Osteocyte (in vitro differentiated cells): Measurements from ENCODE around the gene ACSBG1. TPM values are rescaled to one million over a fixed set of nuclear protein-coding genes. Genes with fewer than 3 reads are reported as not detected.
A peak's percentile ranks its signal among the peaks of the same experiment; 100 is the strongest.
"Not testable (repeated sequence)": the region's sequence is repeated elsewhere in the genome, so short reads cannot be mapped to it uniquely, and the experiment has no call there.

Experiments used
- DNase-seq: peaks from one replicate; pipeline ENCODE4 v3.0.0; 2021; ENCODE audit warnings: mixed read lengths; ENCODE audit not compliant: unreplicated experiment; ENCODE audit errors: extremely low spot score
- H3K27ac Mint-ChIP-seq: one replicate; pipeline ENCODE4 v1.8.0; 2021; ENCODE audit warnings: mild to moderate bottlenecking, mixed read lengths; ENCODE audit not compliant: unreplicated experiment
- H3K27me3 Mint-ChIP-seq: one replicate; pipeline ENCODE4 v1.8.0; 2021; ENCODE audit warnings: mixed read lengths; ENCODE audit not compliant: unreplicated experiment
- H3K36me3 Mint-ChIP-seq: one replicate; pipeline ENCODE4 v1.8.0; 2021; ENCODE audit warnings: mixed read lengths; ENCODE audit not compliant: unreplicated experiment
- H3K4me1 Mint-ChIP-seq: one replicate; pipeline ENCODE4 v1.8.0; 2021; ENCODE audit warnings: mixed read lengths; ENCODE audit not compliant: unreplicated experiment
- H3K4me3 Mint-ChIP-seq: one replicate; pipeline ENCODE4 v1.8.0; 2021; ENCODE audit warnings: mild to moderate bottlenecking, moderate library complexity, mixed read lengths; ENCODE audit not compliant: unreplicated experiment
- H3K9me3 Mint-ChIP-seq: one replicate; pipeline ENCODE4 v1.8.0; 2021; ENCODE audit warnings: mixed read lengths; ENCODE audit not compliant: unreplicated experiment
- total RNA-seq: library from RNA; stranded (reverse); gene quantifications from 2 replicates; pipeline ENCODE4 v1.2.1, GENCODE V29; 2021
- TF ChIP-seq, protein P1 (sequence below): fragments of 200-600 bp; sonication (generic); IDR thresholded peaks from 2 replicates; pipeline ENCODE4 v1.5.0; 2021; ENCODE audit warnings: antibody characterized with exemption, mild to moderate bottlenecking, moderate library complexity

Gene ACSBG1
- total RNA-seq, 1 donor from 2014 or later = not detected

DNA sequence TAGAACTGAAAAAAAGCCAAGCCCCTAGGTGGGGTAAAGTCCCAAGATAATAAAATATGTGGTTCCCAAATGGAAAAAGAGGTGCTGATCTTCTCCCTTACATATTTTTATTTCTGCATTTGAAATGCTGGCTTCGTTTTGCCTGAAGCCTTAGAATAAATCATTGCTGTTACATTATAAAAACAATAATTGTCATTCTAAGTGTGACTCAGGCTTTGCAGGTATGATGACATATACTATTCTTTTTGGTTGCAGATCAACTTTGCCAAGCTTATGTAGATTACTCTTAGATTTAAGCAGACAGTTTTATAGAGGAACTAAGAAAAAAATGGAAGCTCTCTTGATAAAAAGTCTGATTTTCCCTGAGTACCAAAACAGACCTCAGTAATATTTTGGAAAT lies 77.7 kb downstream of the ACSBG1 start:
- peaks cover 10% of the 10 kb centered on the region for H3K36me3 Mint-ChIP-seq
- DNase-seq = no peak
- peaks cover 12% of the 10 kb centered on the region for H3K4me1 Mint-ChIP-seq
- no peaks in the 10 kb centered on the region for H3K27me3 Mint-ChIP-seq
- TF ChIP-seq, protein P1, sequence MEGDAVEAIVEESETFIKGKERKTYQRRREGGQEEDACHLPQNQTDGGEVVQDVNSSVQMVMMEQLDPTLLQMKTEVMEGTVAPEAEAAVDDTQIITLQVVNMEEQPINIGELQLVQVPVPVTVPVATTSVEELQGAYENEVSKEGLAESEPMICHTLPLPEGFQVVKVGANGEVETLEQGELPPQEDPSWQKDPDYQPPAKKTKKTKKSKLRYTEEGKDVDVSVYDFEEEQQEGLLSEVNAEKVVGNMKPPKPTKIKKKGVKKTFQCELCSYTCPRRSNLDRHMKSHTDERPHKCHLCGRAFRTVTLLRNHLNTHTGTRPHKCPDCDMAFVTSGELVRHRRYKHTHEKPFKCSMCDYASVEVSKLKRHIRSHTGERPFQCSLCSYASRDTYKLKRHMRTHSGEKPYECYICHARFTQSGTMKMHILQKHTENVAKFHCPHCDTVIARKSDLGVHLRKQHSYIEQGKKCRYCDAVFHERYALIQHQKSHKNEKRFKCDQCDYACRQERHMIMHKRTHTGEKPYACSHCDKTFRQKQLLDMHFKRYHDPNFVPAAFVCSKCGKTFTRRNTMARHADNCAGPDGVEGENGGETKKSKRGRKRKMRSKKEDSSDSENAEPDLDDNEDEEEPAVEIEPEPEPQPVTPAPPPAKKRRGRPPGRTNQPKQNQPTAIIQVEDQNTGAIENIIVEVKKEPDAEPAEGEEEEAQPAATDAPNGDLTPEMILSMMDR = no peak
- H3K9me3 Mint-ChIP-seq = no peaks in the 10 kb centered on the region
- H3K27ac Mint-ChIP-seq = peak overlapping the region; percentile 31
- no peak overlapping the region for H3K4me3 Mint-ChIP-seq

DNA sequence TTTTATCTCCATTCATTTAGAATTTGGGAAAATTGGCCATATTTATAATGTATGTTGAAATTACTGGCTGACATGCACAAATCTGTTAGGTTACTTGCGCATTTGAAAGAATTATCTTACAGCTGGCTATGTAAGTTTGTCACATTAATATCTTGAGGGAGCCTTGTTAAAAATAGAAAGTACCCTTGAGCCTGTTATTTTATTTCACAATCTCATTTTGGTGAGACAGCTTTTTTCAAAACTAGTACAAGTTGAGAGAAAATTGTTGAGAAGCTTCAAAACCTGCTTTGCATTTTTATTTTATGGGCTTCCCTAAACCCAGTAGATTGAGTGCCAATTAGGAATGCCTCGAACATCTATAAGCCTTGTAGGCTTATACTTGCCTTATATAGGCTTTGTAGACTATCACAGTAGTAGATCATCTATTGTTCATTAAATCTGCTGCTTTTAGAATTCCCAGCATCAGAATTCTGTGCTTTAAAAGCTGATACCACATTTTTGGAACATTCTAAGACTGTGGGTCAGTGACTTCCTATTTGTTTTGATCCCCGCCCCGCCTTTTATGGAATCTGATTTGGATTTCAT lies 78.9 kb downstream of the ACSBG1 start:
- TF ChIP-seq, protein P1 = no peak
- Mint-ChIP-seq H3K27me3 (no peaks in the 10 kb centered on the region), H3K9me3 (no peaks in the 10 kb centered on the region), H3K36me3 (peaks cover 9% of the 10 kb centered on the region), H3K27ac (peak overlapping the region; percentile 1), H3K4me3 (no peak overlapping the region), H3K4me1 (peaks cover 17% of the 10 kb centered on the region)
- DNase-seq = no peak

DNA sequence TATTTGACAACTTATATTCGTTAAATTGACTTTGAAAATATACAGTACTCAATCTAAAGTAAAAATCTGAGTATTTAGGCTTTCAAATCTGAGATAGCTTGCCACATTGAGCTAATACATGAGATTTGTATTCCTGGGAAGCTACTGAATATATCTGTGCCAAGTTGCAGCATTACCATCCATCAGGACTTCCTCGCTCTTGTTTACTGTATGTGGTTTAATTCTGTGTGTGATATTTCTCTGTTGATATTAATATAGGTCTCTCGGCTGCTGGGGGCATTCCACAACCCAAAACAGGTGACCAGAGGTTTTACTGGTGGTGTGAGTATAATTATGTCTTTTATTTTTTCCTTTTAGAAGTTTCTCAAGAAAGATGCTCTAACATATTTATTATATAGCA lies 79.4 kb downstream of the ACSBG1 start:
- Mint-ChIP-seq H3K4me1 (peaks cover 22% of the 10 kb centered on the region), H3K36me3 (peaks cover 9% of the 10 kb centered on the region), H3K4me3 (no peak overlapping the region), H3K9me3 (no peaks in the 10 kb centered on the region), H3K27me3 (no peaks in the 10 kb centered on the region), H3K27ac (no peak overlapping the region)
- TF ChIP-seq, protein P1 = no peak
- DNase-seq = no peak

DNA sequence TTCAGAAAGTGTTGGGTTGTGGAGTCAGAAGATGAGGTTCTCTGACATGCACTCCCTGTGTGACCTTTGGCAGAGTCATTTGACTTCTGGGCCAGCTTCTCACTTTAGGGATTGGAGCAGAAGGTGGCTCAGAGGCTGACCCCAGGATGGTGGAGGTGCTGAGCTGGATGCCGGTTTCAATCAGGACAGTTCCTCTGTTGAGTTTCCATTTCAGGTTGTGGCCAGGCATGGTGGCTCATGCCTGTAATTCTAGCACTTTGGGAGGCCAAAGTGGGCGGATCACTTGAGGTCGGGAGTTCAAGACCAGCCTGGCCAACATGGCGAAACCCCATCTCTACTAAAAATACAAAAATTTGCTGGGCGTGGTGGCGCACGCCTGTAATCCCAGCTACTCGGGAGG lies 83.3 kb downstream of the ACSBG1 start:
- not testable (repeated sequence) for H3K27ac Mint-ChIP-seq, H3K27me3 Mint-ChIP-seq, H3K36me3 Mint-ChIP-seq, H3K4me3 Mint-ChIP-seq, DNase-seq, H3K9me3 Mint-ChIP-seq
- H3K4me1 Mint-ChIP-seq = peaks cover 36% of the 10 kb centered on the region

DNA sequence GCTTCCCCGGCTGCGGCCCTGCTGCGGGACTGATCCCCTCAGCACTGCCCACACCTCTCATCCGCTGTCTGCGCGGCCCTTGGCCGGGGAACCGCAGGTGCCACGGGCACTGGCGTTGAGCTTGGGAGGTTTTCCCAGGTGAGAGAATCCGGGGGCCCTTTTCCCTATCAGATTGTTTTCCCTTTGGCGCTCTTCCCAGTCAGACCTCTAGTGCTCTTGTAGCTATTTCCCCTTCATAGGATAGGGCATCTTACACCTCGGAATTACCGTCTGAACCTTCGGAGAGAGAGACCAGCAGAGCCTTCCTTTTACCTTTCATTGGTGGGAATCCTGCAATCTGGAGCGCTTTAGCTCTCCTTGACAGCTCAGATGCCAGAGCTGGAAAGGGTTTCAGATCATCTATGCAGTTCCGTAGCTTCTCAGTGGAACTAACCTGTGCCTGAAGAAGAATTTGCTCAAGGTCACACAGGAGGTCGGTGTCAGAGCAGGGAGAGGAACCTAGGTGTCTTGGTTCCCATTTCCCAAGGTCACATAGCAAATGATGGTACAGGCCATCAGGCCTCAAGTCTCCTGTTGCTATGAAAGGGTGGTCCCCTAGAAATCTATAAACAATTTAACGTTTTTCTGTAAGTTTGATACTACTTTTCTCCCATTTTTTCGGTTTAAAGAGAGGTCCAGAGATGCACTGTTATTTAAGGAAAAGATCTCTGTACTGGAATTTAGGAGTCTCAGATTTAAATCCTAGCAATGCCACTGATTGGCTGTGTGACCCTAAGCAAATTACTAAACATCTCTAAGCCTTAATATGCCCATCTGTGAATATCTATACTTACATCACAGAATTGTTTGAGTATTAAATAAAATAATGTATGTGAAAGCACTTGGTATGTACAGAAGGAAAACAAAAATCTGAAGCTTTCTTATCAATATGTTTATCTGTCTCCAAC lies 84.3 kb downstream of the ACSBG1 start:
- H3K4me1 Mint-ChIP-seq = peaks cover 26% of the 10 kb centered on the region
- DNase-seq = no peak
- no peaks in the 10 kb centered on the region for H3K36me3 Mint-ChIP-seq
- TF ChIP-seq, protein P1 = no peak
- H3K27me3 Mint-ChIP-seq = no peaks in the 10 kb centered on the region
- no peaks in the 10 kb centered on the region for H3K9me3 Mint-ChIP-seq
- H3K4me3 Mint-ChIP-seq = peak overlapping the region; percentile 82
- H3K27ac Mint-ChIP-seq = peak overlapping the region; percentile 46
